ENCODE measurements around the gene CDKN2AIPNL. TPM values are rescaled to one million over a fixed set of nuclear protein-coding genes. Genes with fewer than 3 reads are reported as not detected.

The CDKN2AIPNL gene
- total and polyA plus RNA-seq, 2 of the 4 experiments (the other 2 are of a cell fraction) = 14.0 to 18.1 TPM

DNA sequence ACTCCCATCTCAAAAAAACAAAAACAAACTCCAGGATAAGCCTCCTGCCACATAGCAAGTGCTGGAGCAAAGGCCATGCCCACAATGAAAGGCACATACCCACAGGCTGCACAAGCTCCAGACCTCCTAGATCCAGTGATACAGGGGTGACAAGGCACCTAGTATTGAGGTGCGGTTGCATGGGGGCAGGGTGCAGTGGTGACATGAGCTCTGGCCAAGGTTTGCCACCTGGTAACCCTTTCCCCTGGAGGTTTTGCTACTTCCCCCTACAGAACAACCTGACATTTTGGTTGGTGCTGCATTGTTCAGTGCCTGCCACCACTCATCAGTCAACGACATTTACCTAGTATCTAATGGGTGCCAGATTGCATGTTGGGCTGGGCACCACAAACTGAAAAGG is 14.5 kb downstream of the CDKN2AIPNL start:
- Histone ChIP-seq H3K56ac (ENCODE audit: extremely low read depth, insufficient read depth, low read length) (no peak overlapping the region), H2AK9ac (replicated peaks; ENCODE audit: low read depth, low read length, poor library complexity) (peak overlapping the region; percentile 25), H2AK5ac (ENCODE audit: low read depth, low read length) (no peak overlapping the region), H3K9me3 (ENCODE audit: control insufficient read depth, insufficient read depth, low read length) (no peaks in the 10 kb centered on the region), H4K20me1 (ENCODE audit: insufficient read depth, low read length) (no peaks in the 10 kb centered on the region), H4K8ac (ENCODE audit: low read depth in 2 of 2, low read length in 2 of 2) (no peak overlapping the region), H2BK15ac (ENCODE audit: low read depth, low read length) (no peak overlapping the region), H3K36me3 (ENCODE audit: control insufficient read depth, insufficient read depth, low read length) (peaks cover 34% of the 10 kb centered on the region), H3K4me2 (ENCODE audit: low read depth, low read length) (no peak overlapping the region), H2AFZ (replicated peaks; ENCODE audit: low read length, poor library complexity) (peak overlapping the region; percentile 47), H3K27me3 (ENCODE audit: control insufficient read depth, insufficient read depth, low read length) (no peaks in the 10 kb centered on the region), H3K4me3 (ENCODE audit: insufficient read depth, low read depth, low read length) (no peak overlapping the region), H4K91ac (ENCODE audit: insufficient read depth, low read depth, low read length) (no peak overlapping the region), H3K9me1 (ENCODE audit: insufficient read depth, low read length) (peaks cover 12% of the 10 kb centered on the region; the same call in 1 of the 2 replicates), H3K27ac (ENCODE audit: insufficient read depth, low read length) (no peak overlapping the region), H2BK120ac (ENCODE audit: low read depth, low read length) (no peak overlapping the region), H3K14ac (replicated peaks; ENCODE audit: low read depth, low read length) (no peak overlapping the region), H4K5ac (ENCODE audit: low read depth, low read length) (no peak overlapping the region), H2BK20ac (ENCODE audit: low read depth, low read length) (no peak overlapping the region), H2BK5ac (ENCODE audit: low read depth, low read length, poor library complexity, severe bottlenecking) (no peak overlapping the region), H3K79me1 (ENCODE audit: low read depth in 1 of 2, low read length in 2 of 2) (peaks cover 3 to 24% of the 10 kb centered on the region in 2 experiments; a peak in 2 of 4 replicates), H3K23ac (ENCODE audit: low read depth, low read length) (no peak overlapping the region), H3K9ac (ENCODE audit: low read depth, low read length) (no peak overlapping the region), H3K18ac (ENCODE audit: low read depth, low read length) (no peak overlapping the region), H3K4ac (ENCODE audit: low read depth, low read length) (no peak overlapping the region), H3K4me1 (ENCODE audit: control insufficient read depth, insufficient read depth, low read length) (peaks cover 2% of the 10 kb centered on the region)
- ATAC-seq (ENCODE audit: low read depth) (no peak), DNase-seq (no peak)
- TF ChIP-seq MXI1 (IDR thresholded peaks at IDR 0.05; ENCODE audit: borderline replicate concordance, low read depth, low read length) (no peak), MAZ (IDR thresholded peaks at IDR 0.05; ENCODE audit: borderline replicate concordance, low read depth, low read length) (no peak), RCOR1 (IDR thresholded peaks at IDR 0.05; ENCODE audit: insufficient replicate concordance, low read length) (no peak), CHD1 (IDR thresholded peaks at IDR 0.05; ENCODE audit: low read depth, low read length) (no peak), FOS (IDR thresholded peaks at IDR 0.05; ENCODE audit: low read depth, low read length) (no peak), MAFK (IDR thresholded peaks at IDR 0.05; ENCODE audit: low read depth, low read length) (no peak), NFE2L2 (IDR thresholded peaks at IDR 0.05; ENCODE audit: low read depth, low read length) (no peak), RAD21 (IDR thresholded peaks at IDR 0.05; ENCODE audit: low read length) (no peak), CEBPB (IDR thresholded peaks at IDR 0.05; ENCODE audit: low read depth, low read length) (no peak), RFX5 (IDR thresholded peaks at IDR 0.05; ENCODE audit: low read depth, low read length) (no peak)
- TF ChIP-seq, protein P1, sequence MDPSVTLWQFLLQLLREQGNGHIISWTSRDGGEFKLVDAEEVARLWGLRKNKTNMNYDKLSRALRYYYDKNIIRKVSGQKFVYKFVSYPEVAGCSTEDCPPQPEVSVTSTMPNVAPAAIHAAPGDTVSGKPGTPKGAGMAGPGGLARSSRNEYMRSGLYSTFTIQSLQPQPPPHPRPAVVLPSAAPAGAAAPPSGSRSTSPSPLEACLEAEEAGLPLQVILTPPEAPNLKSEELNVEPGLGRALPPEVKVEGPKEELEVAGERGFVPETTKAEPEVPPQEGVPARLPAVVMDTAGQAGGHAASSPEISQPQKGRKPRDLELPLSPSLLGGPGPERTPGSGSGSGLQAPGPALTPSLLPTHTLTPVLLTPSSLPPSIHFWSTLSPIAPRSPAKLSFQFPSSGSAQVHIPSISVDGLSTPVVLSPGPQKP (IDR thresholded peaks at IDR 0.05; ENCODE audit: borderline replicate concordance, low read depth, low read length) = no peak
- in situ Hi-C loops (cut with MboI; ENCODE audit: low sequenced_read_pairs) = no loop called here
- BruUV-seq (replicated peaks) = no TSS peak
- CTCF ChIA-PET = no interaction called here
- POLR2A ChIA-PET (ENCODE audit: unreplicated experiment) = interaction anchor here (0.6 kb wide), 1 partner anchor 22 kb away, joined by 3 read pairs; no protein-coding TSS in a partner anchor
- WGBS, 2 experiments (ENCODE audit: extremely low coverage in 2 of 2, insufficient read length in 1 of 2) = no CpG with 5 or more reads among the region's 2 CpGs
- dilution Hi-C loops (cut with HindIII; ENCODE audit: low sequenced_read_pairs, unreplicated experiment) = no loop called here
- intact Hi-C loops (cut with micrococcal nuclease) = no loop called here
